ENCODE results near the gene PPP5C. TPM values are rescaled to one million over a fixed set of nuclear protein-coding genes. Genes with fewer than 3 reads are reported as not detected.

PPP5C gene
- total and polyA plus RNA-seq, 4 donors: 19.0 to 50.5 (median 28.3) TPM

DNA sequence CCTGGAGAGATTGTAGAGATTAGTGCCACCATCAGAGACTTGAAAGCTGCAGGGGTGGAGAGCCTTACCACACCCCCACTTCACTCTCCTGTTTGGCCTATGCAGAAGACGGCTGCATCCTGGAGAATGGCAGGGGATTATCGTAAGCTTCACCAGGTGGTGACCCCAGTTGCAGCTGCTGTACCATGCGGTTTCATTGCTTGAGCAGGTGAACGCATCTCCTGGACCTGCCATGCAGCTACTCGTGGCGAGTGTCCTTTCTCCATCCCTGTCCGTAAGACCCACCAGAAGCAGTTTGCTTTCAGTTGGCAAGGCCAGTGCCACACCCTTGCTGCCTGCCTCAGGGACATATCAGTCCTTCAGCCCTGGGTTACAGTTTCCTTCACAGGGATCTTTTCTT lies 21.2 kb downstream of the PPP5C start:
- DNase-seq (ENCODE audit: low spot score): no peak
- TF ChIP-seq HNF4A (conservative IDR thresholded peaks at IDR 0.05) (no peak), HNF4G (IDR thresholded peaks at IDR 0.05) (no peak), FOXA1 (IDR thresholded peaks at IDR 0.05) (no peak), GABPA (IDR thresholded peaks at IDR 0.05 in 1 of 2, conservative IDR thresholded peaks at IDR 0.05 in 1 of 2) (no peak), FOXA2 (IDR thresholded peaks at IDR 0.05) (no peak), YY1 (IDR thresholded peaks at IDR 0.05) (no peak), SP1 (IDR thresholded peaks at IDR 0.05) (no peak), JUND (IDR thresholded peaks at IDR 0.05) (no peak), EGR1 (IDR thresholded peaks at IDR 0.05; ENCODE audit: low read depth in 2 of 2) (no peak), TAF1 (conservative IDR thresholded peaks at IDR 0.05) (no peak), RAD21 (IDR thresholded peaks at IDR 0.05) (no peak), RXRA (IDR thresholded peaks at IDR 0.05) (no peak), NR2F2 (IDR thresholded peaks at IDR 0.05) (no peak)
- TF ChIP-seq, protein P1, sequence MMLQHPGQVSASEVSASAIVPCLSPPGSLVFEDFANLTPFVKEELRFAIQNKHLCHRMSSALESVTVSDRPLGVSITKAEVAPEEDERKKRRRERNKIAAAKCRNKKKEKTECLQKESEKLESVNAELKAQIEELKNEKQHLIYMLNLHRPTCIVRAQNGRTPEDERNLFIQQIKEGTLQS (IDR thresholded peaks at IDR 0.05): no peak
- TF ChIP-seq, protein P2, sequence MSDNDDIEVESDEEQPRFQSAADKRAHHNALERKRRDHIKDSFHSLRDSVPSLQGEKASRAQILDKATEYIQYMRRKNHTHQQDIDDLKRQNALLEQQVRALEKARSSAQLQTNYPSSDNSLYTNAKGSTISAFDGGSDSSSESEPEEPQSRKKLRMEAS (IDR thresholded peaks at IDR 0.05): no peak
- TF ChIP-seq, protein P3, sequence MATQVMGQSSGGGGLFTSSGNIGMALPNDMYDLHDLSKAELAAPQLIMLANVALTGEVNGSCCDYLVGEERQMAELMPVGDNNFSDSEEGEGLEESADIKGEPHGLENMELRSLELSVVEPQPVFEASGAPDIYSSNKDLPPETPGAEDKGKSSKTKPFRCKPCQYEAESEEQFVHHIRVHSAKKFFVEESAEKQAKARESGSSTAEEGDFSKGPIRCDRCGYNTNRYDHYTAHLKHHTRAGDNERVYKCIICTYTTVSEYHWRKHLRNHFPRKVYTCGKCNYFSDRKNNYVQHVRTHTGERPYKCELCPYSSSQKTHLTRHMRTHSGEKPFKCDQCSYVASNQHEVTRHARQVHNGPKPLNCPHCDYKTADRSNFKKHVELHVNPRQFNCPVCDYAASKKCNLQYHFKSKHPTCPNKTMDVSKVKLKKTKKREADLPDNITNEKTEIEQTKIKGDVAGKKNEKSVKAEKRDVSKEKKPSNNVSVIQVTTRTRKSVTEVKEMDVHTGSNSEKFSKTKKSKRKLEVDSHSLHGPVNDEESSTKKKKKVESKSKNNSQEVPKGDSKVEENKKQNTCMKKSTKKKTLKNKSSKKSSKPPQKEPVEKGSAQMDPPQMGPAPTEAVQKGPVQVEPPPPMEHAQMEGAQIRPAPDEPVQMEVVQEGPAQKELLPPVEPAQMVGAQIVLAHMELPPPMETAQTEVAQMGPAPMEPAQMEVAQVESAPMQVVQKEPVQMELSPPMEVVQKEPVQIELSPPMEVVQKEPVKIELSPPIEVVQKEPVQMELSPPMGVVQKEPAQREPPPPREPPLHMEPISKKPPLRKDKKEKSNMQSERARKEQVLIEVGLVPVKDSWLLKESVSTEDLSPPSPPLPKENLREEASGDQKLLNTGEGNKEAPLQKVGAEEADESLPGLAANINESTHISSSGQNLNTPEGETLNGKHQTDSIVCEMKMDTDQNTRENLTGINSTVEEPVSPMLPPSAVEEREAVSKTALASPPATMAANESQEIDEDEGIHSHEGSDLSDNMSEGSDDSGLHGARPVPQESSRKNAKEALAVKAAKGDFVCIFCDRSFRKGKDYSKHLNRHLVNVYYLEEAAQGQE (IDR thresholded peaks at IDR 0.05): no peak
- TF ChIP-seq, protein P4, sequence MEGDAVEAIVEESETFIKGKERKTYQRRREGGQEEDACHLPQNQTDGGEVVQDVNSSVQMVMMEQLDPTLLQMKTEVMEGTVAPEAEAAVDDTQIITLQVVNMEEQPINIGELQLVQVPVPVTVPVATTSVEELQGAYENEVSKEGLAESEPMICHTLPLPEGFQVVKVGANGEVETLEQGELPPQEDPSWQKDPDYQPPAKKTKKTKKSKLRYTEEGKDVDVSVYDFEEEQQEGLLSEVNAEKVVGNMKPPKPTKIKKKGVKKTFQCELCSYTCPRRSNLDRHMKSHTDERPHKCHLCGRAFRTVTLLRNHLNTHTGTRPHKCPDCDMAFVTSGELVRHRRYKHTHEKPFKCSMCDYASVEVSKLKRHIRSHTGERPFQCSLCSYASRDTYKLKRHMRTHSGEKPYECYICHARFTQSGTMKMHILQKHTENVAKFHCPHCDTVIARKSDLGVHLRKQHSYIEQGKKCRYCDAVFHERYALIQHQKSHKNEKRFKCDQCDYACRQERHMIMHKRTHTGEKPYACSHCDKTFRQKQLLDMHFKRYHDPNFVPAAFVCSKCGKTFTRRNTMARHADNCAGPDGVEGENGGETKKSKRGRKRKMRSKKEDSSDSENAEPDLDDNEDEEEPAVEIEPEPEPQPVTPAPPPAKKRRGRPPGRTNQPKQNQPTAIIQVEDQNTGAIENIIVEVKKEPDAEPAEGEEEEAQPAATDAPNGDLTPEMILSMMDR (IDR thresholded peaks at IDR 0.05; ENCODE audit: low read depth, low read length, missing input control): no peak
- TF ChIP-seq, protein P5, sequence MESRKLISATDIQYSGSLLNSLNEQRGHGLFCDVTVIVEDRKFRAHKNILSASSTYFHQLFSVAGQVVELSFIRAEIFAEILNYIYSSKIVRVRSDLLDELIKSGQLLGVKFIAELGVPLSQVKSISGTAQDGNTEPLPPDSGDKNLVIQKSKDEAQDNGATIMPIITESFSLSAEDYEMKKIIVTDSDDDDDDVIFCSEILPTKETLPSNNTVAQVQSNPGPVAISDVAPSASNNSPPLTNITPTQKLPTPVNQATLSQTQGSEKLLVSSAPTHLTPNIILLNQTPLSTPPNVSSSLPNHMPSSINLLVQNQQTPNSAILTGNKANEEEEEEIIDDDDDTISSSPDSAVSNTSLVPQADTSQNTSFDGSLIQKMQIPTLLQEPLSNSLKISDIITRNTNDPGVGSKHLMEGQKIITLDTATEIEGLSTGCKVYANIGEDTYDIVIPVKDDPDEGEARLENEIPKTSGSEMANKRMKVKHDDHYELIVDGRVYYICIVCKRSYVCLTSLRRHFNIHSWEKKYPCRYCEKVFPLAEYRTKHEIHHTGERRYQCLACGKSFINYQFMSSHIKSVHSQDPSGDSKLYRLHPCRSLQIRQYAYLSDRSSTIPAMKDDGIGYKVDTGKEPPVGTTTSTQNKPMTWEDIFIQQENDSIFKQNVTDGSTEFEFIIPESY (IDR thresholded peaks at IDR 0.05): no peak
- no peak overlapping the region for H3K9ac ChIP-seq (ENCODE audit: low read depth in 1 of 2, low read length in 2 of 2)
- peaks cover 5 to 36% (median 18%) of the 10 kb centered on the region in 4 donors for H3K4me1 ChIP-seq (ENCODE audit: control insufficient read depth in 4 of 4, insufficient read depth in 4 of 4, low read length in 3 of 4)
- no peaks in the 10 kb centered on the region for H3K9me3 ChIP-seq (ENCODE audit: control insufficient read depth in 4 of 4, low read length in 3 of 4)
- 96% methylated on average over 7 of the region's 7 CpGs for WGBS
- no peak overlapping the region for H3K27ac ChIP-seq (ENCODE audit: low read depth in 1 of 2, low read length in 2 of 2)
- H3K36me3 ChIP-seq (ENCODE audit: control insufficient read depth in 4 of 4, insufficient read depth in 3 of 4, low read depth in 1 of 4, low read length in 3 of 4): peaks cover 0 to 7% (median 3%) of the 10 kb centered on the region in 4 donors
- H3K27me3 ChIP-seq (ENCODE audit: control insufficient read depth in 4 of 4, insufficient read depth in 4 of 4, low read length in 3 of 4): no peaks in the 10 kb centered on the region
- no peak overlapping the region for H3K4me3 ChIP-seq (ENCODE audit: low read depth in 1 of 3, low read length in 3 of 3)

Measured in liver (tissue), 9 donors.